CD4-positive, CD25-positive, alpha-beta regulatory T cell (primary cell): ENCODE data around the gene SF3B5. TPM values are rescaled to one million over a fixed set of nuclear protein-coding genes. Genes with fewer than 3 reads are reported as not detected.
A peak's percentile ranks its signal among the peaks of the same experiment; 100 is the strongest.

ENCODE experiments used
- ATAC-seq, 2 donors: fragments of 150-1000 bp; cut with Tn5 transposase; one replicate each; pipeline ENCODE4 v1.10.0; 2021; ENCODE audit warnings: low read depth in 2 of 2, moderate number of reproducible peaks in 2 of 2, moderate library complexity in 1 of 2
- DNase-seq, 3 donors: peaks; one replicate each; pipeline versions ENCODE4 v3.0.0 to v3.0.0-alpha.2; 2012 to 2022; ENCODE audit warnings: mixed read lengths in 1 of 3
- H3K27ac ChIP-seq: one replicate; pipeline ENCODE4 v1.7.0; 2013; ENCODE audit warnings: mild to moderate bottlenecking, low read length; ENCODE audit not compliant: insufficient read depth, poor library complexity, severe bottlenecking
- H3K27me3 ChIP-seq: one replicate; pipeline ENCODE4 v1.7.0; 2013; ENCODE audit warnings: low read length; ENCODE audit not compliant: control insufficient read depth, insufficient read depth
- H3K36me3 ChIP-seq: one replicate; pipeline ENCODE4 v1.7.0; 2013; ENCODE audit warnings: mild to moderate bottlenecking, low read length, moderate library complexity; ENCODE audit not compliant: control insufficient read depth, insufficient read depth
- H3K4me1 ChIP-seq: 2 replicates; pipeline ENCODE4 v1.7.0; 2013; ENCODE audit warnings: mild to moderate bottlenecking, low read length; ENCODE audit not compliant: insufficient read depth, control insufficient read depth, poor library complexity, severe bottlenecking
- H3K4me3 ChIP-seq: one replicate; pipeline ENCODE4 v1.7.0; 2013; ENCODE audit warnings: low read depth, mild to moderate bottlenecking, low read length, moderate library complexity
- H3K9me3 ChIP-seq, 2 experiments: 1 replicate in 1 of 2; 2 replicates in 1 of 2; pipeline ENCODE4 v1.7.0; 2013; ENCODE audit warnings: low read length in 2 of 2, mild to moderate bottlenecking in 1 of 2, moderate library complexity in 1 of 2; ENCODE audit not compliant: control insufficient read depth in 2 of 2
- H3K27ac Mint-ChIP-seq, 3 donors: one replicate each; pipeline ENCODE4 v1.8.0; 2020 to 2022; ENCODE audit warnings: mild to moderate bottlenecking in 3 of 3, mixed read lengths in 3 of 3, moderate library complexity in 2 of 3
- H3K27me3 Mint-ChIP-seq: one replicate; pipeline ENCODE4 v1.8.0; 2022; ENCODE audit warnings: mild to moderate bottlenecking, mixed read lengths
- H3K36me3 Mint-ChIP-seq: one replicate; pipeline ENCODE4 v1.8.0; 2020; ENCODE audit warnings: mixed read lengths
- H3K4me1 Mint-ChIP-seq, 4 donors: one replicate each; pipeline ENCODE4 v1.8.0; 2020 to 2022; ENCODE audit warnings: mixed read lengths in 4 of 4, mild to moderate bottlenecking in 1 of 4
- H3K4me3 Mint-ChIP-seq, 4 donors: one replicate each; pipeline ENCODE4 v1.8.0; 2020 to 2022; ENCODE audit warnings: mild to moderate bottlenecking in 4 of 4, mixed read lengths in 4 of 4, moderate library complexity in 3 of 4
- H3K9me3 Mint-ChIP-seq, 7 donors: one replicate each; pipeline ENCODE4 v1.8.0; 2020 to 2022; ENCODE audit warnings: mixed read lengths in 7 of 7, mild to moderate bottlenecking in 3 of 7, moderate library complexity in 2 of 7
- polyA plus RNA-seq, 4 donors: library from polyadenylated mRNA; unstranded; fragments of 300-500 nt; fragmentation: Illumina TruSeq; gene quantifications; one replicate each; pipeline ENCODE4 v1.2.3, GENCODE V29; 2021
- total RNA-seq: library from RNA; stranded (reverse); gene quantifications from one replicate; pipeline ENCODE4 v1.2.3, GENCODE V29; 2022

Gene SF3B5
- total and polyA plus RNA-seq, 5 donors from 2014 or later: 127 to 448 (median 440) TPM

DNA sequence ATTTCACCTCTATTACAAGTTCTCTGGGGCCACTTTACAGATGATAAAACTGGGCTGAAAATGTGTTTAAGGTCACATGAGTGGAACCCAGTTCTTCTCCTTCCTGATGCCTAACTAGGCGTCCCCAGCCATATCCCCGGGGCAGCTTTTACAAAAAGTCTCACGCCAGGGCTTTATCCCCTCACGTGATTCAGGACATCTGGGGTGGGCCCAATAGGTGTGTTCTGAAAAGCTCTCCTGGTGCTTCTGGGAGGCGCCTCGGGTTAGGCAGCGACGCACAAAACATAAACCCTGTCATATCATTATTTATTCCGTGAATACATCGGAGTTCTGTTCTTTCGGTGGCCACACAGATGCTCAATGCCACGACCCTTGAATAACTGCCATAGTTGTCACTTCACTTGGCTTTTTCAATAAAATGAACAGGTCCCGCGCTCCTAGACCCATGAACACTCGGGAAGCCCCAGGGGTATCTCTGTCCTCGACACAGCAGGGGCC, 32.1 kb downstream of the SF3B5 start:
- H3K4me3 Mint-ChIP-seq: peak overlapping the region; percentile 84 to 93 (median 88)
- no peaks in the 10 kb centered on the region for H3K9me3 Mint-ChIP-seq
- peak overlapping the region; percentile 88 to 94 (median 90) for H3K27ac Mint-ChIP-seq
- Histone ChIP-seq H3K9me3 (no peaks in the 10 kb centered on the region), H3K4me1 (peaks cover 16% of the 10 kb centered on the region), H3K27ac (peak overlapping the region; percentile 83), H3K27me3 (peaks cover 2% of the 10 kb centered on the region), H3K36me3 (no peaks in the 10 kb centered on the region), H3K4me3 (peak overlapping the region; percentile 79)
- DNase-seq: no peak
- peaks cover 5 to 37% (median 20%) of the 10 kb centered on the region in 4 donors for H3K4me1 Mint-ChIP-seq
- no peaks in the 10 kb centered on the region for H3K36me3 Mint-ChIP-seq
- no peak for ATAC-seq
- peaks cover 11% of the 10 kb centered on the region for H3K27me3 Mint-ChIP-seq

DNA sequence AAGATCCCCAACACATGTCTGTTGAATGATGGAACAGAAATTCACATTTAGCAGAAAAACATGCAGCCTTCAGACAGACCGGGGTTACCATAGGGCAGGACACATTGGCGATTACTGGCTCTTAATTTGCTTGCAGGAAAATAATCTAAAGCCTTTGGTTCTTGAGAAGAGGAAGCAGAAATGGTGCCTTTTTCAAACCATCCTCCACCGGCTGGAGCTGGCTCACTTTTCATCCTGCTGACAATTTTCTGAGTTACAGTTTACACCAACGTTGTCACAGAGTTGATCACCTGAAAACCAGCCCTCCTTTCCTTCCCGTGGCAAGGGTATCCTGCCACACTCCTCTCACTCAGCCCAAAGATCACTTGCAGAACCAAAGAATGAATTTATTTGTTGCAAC, 32.6 kb downstream of the SF3B5 start:
- H3K4me3 ChIP-seq: peak overlapping the region; percentile 79
- Mint-ChIP-seq H3K9me3 (no peaks in the 10 kb centered on the region), H3K27me3 (peaks cover 11% of the 10 kb centered on the region), H3K4me3 (peak overlapping the region; percentile 84 to 93 (median 88)), H3K27ac (peak overlapping the region; percentile 23 to 94 (median 90)), H3K4me1 (peaks cover 5 to 37% (median 20%) of the 10 kb centered on the region in 4 donors), H3K36me3 (no peaks in the 10 kb centered on the region)
- H3K9me3 ChIP-seq: no peaks in the 10 kb centered on the region
- peak overlapping the region; percentile 83 for H3K27ac ChIP-seq
- H3K36me3 ChIP-seq: no peaks in the 10 kb centered on the region
- H3K4me1 ChIP-seq: peaks cover 16% of the 10 kb centered on the region
- DNase-seq: peak in 1 of 3 donors; percentile 23
- peaks cover 2% of the 10 kb centered on the region for H3K27me3 ChIP-seq
- no peak for ATAC-seq

- no peaks in the 10 kb centered on the region for H3K36me3 ChIP-seq
- no peak overlapping the region for H3K27ac ChIP-seq
- no peaks in the 10 kb centered on the region for H3K27me3 ChIP-seq
- peaks cover 29% of the 10 kb centered on the region for H3K4me1 ChIP-seq
- no peak overlapping the region for H3K27ac Mint-ChIP-seq
- H3K36me3 Mint-ChIP-seq: no peaks in the 10 kb centered on the region
- H3K9me3 ChIP-seq: no peaks in the 10 kb centered on the region
- DNase-seq (no peak), ATAC-seq (no peak)
- H3K4me1 Mint-ChIP-seq: peaks cover 12 to 38% (median 32%) of the 10 kb centered on the region in 4 donors
- H3K4me3 ChIP-seq: no peak overlapping the region
- peaks cover 0 to 2% (median 0%) of the 10 kb centered on the region in 7 donors for H3K9me3 Mint-ChIP-seq
- H3K4me3 Mint-ChIP-seq: no peak overlapping the region
- no peaks in the 10 kb centered on the region for H3K27me3 Mint-ChIP-seq
Measured at GRCh38 chr6:144059139-144059538, 36.2 kb downstream of the SF3B5 start.

GRCh38 chr6:144055121-144055931, 40.0 kb downstream of the SF3B5 start:
- peak overlapping the region; percentile 82 for H3K4me3 ChIP-seq
- Mint-ChIP-seq H3K4me1 (peaks cover 12 to 36% (median 32%) of the 10 kb centered on the region in 4 donors), H3K27ac (peak overlapping the region; percentile 94 to 100 (median 98)), H3K4me3 (peak overlapping the region; percentile 70 to 90 (median 86)), H3K36me3 (no peaks in the 10 kb centered on the region), H3K27me3 (no peaks in the 10 kb centered on the region), H3K9me3 (peaks cover 0 to 2% (median 0%) of the 10 kb centered on the region in 7 donors)
- DNase-seq: peak; percentile 17 to 85 (median 64)
- H3K4me1 ChIP-seq: peaks cover 25% of the 10 kb centered on the region
- H3K27ac ChIP-seq: peak overlapping the region; percentile 72
- no peaks in the 10 kb centered on the region for H3K27me3 ChIP-seq
- no peaks in the 10 kb centered on the region for H3K9me3 ChIP-seq
- no peaks in the 10 kb centered on the region for H3K36me3 ChIP-seq
- peak; percentile 96 to 98 for ATAC-seq

- peak overlapping the region in 1 of 4 donors; percentile 83 for H3K4me3 Mint-ChIP-seq
Measured at GRCh38 chr6:144053601-144054000, 41.8 kb downstream of the SF3B5 start.

DNA sequence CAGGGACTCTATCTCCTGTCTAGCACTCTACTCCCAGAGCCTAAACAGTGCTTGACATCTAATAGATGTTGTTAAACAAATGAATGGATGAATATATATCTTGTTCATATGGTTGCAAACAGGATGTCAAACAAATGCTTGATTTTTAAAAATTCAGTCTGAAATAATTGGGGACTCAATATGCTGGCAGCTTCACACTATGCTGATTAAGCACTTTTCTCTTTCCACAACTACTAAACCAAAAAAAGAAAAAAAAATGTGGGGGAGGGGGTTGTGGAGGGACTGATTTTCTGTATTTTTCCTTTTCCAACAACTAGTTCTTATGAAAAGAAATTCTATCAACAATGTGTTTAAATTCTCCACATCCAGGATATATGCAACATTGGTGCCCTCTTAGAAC, 42.9 kb downstream of the SF3B5 start:
- DNase-seq (no peak), ATAC-seq (no peak)
- Histone ChIP-seq H3K9me3 (no peaks in the 10 kb centered on the region), H3K4me3 (no peak overlapping the region), H3K4me1 (peaks cover 25% of the 10 kb centered on the region), H3K27me3 (no peaks in the 10 kb centered on the region), H3K27ac (no peak overlapping the region), H3K36me3 (no peaks in the 10 kb centered on the region)
- Mint-ChIP-seq H3K4me1 (peaks cover 12 to 36% (median 33%) of the 10 kb centered on the region in 4 donors), H3K9me3 (peaks cover 0 to 5% (median 1%) of the 10 kb centered on the region in 7 donors), H3K4me3 (no peak overlapping the region), H3K27me3 (peaks cover 7% of the 10 kb centered on the region), H3K27ac (no peak overlapping the region), H3K36me3 (no peaks in the 10 kb centered on the region)

More at GRCh38 chr6:144053601-144054000, 41.8 kb downstream of the SF3B5 start:
- DNase-seq (peak in 1 of 3 donors; percentile 34), ATAC-seq (no peak)
- Histone ChIP-seq H3K4me1 (peaks cover 25% of the 10 kb centered on the region), H3K4me3 (peak overlapping the region; percentile 15), H3K9me3 (no peaks in the 10 kb centered on the region), H3K27ac (no peak overlapping the region), H3K36me3 (no peaks in the 10 kb centered on the region), H3K27me3 (no peaks in the 10 kb centered on the region)
- peaks cover 6% of the 10 kb centered on the region for H3K27me3 Mint-ChIP-seq
- peaks cover 0 to 5% (median 0%) of the 10 kb centered on the region in 7 donors for H3K9me3 Mint-ChIP-seq
- peak overlapping the region in 1 of 3 donors; percentile 44 for H3K27ac Mint-ChIP-seq
- peaks cover 12 to 36% (median 34%) of the 10 kb centered on the region in 4 donors for H3K4me1 Mint-ChIP-seq
- no peaks in the 10 kb centered on the region for H3K36me3 Mint-ChIP-seq

- H3K27ac Mint-ChIP-seq: no peak overlapping the region
- peaks cover 0 to 5% (median 2%) of the 10 kb centered on the region in 7 donors for H3K9me3 Mint-ChIP-seq
- H3K4me3 Mint-ChIP-seq: peak overlapping the region in 1 of 4 donors; percentile 55
- no peak overlapping the region for H3K27ac ChIP-seq
- H3K27me3 ChIP-seq: no peaks in the 10 kb centered on the region
- ATAC-seq (no peak), DNase-seq (no peak)
- no peak overlapping the region for H3K4me3 ChIP-seq
- no peaks in the 10 kb centered on the region for H3K36me3 ChIP-seq
- H3K4me1 ChIP-seq: peaks cover 6% of the 10 kb centered on the region
- H3K9me3 ChIP-seq: no peaks in the 10 kb centered on the region
- H3K36me3 Mint-ChIP-seq: no peaks in the 10 kb centered on the region
- peaks cover 0 to 21% (median 15%) of the 10 kb centered on the region in 4 donors for H3K4me1 Mint-ChIP-seq
- peaks cover 7% of the 10 kb centered on the region for H3K27me3 Mint-ChIP-seq
Measured at GRCh38 chr6:144049386-144049785, 46.0 kb downstream of the SF3B5 start.
